SK-N-SH (cell line): ENCODE results near the gene CHCHD3.

Source experiments
- CHD2 ChIP-seq: fragments of 150-350 bp; IDR thresholded peaks from 2 replicates; pipeline ENCODE4 v1.6.1; 2018; ENCODE audit warnings: low read length; ENCODE audit not compliant: partially characterized antibody
- YY1 ChIP-seq: IDR thresholded peaks from 2 replicates; pipeline ENCODE4 v1.4.0; 2012; ENCODE audit warnings: low read depth, mild to moderate bottlenecking
- TF ChIP-seq, protein P1 (sequence below): fragments of 200-600 bp; sonication (generic); IDR thresholded peaks from 2 replicates; pipeline ENCODE4 v1.6.1; 2017; ENCODE audit warnings: antibody characterized with exemption, mild to moderate bottlenecking, moderate library complexity
- TF ChIP-seq, protein P2 (sequence below): IDR thresholded peaks from 2 replicates; pipeline ENCODE4 v1.4.0; 2012; ENCODE audit warnings: low read depth, borderline replicate concordance

DNA sequence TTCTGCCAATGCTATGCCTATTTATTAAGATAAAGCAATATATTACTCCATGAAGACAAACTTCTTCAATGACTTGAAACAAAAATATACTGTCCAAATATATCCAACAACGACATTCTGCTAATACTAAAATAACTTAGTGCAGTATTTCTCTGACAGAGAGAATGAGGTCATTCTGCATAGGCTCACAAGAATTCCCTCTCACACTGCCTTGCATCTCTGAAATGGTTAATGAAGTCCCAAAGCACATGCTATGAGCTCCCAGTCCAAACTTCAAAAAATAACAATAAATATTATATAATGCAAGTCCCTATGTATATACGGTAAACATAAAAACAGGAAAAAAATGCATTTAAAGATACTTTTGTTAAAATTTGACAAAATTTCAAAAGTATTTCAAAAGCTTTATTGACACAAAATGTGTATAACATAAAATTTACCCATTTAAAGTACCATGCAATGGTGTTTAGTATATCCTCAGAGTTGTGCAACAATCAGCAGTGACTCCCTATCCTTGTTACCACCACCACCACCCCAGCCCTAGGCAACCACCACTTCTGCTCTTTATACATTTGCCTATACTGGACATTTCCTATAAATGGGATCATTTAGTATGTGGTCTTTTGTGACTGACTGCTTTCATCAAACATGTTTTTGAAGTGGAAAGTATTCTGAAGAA is 27.6 kb downstream of the CHCHD3 start:
- TF ChIP-seq, protein P1, sequence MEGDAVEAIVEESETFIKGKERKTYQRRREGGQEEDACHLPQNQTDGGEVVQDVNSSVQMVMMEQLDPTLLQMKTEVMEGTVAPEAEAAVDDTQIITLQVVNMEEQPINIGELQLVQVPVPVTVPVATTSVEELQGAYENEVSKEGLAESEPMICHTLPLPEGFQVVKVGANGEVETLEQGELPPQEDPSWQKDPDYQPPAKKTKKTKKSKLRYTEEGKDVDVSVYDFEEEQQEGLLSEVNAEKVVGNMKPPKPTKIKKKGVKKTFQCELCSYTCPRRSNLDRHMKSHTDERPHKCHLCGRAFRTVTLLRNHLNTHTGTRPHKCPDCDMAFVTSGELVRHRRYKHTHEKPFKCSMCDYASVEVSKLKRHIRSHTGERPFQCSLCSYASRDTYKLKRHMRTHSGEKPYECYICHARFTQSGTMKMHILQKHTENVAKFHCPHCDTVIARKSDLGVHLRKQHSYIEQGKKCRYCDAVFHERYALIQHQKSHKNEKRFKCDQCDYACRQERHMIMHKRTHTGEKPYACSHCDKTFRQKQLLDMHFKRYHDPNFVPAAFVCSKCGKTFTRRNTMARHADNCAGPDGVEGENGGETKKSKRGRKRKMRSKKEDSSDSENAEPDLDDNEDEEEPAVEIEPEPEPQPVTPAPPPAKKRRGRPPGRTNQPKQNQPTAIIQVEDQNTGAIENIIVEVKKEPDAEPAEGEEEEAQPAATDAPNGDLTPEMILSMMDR: no peak
- TF ChIP-seq CHD2 (no peak), YY1 (no peak)
- TF ChIP-seq, protein P2, sequence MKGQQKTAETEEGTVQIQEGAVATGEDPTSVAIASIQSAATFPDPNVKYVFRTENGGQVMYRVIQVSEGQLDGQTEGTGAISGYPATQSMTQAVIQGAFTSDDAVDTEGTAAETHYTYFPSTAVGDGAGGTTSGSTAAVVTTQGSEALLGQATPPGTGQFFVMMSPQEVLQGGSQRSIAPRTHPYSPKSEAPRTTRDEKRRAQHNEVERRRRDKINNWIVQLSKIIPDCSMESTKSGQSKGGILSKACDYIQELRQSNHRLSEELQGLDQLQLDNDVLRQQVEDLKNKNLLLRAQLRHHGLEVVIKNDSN: no peak
